GM19193 (cell line): Measurements from ENCODE around the gene COL6A2.

Source experiments
- POLR2A ChIP-seq: IDR thresholded peaks from 4 replicates; pipeline ENCODE4 v1.6.1; 2011; ENCODE audit not compliant: insufficient read depth, insufficient read length; ENCODE audit errors: extremely low read depth

Gene COL6A2

GRCh38 chr21:46065914-46066551, 31.9 kb upstream of the COL6A2 start:
- no peak for TF ChIP-seq POLR2A

DNA sequence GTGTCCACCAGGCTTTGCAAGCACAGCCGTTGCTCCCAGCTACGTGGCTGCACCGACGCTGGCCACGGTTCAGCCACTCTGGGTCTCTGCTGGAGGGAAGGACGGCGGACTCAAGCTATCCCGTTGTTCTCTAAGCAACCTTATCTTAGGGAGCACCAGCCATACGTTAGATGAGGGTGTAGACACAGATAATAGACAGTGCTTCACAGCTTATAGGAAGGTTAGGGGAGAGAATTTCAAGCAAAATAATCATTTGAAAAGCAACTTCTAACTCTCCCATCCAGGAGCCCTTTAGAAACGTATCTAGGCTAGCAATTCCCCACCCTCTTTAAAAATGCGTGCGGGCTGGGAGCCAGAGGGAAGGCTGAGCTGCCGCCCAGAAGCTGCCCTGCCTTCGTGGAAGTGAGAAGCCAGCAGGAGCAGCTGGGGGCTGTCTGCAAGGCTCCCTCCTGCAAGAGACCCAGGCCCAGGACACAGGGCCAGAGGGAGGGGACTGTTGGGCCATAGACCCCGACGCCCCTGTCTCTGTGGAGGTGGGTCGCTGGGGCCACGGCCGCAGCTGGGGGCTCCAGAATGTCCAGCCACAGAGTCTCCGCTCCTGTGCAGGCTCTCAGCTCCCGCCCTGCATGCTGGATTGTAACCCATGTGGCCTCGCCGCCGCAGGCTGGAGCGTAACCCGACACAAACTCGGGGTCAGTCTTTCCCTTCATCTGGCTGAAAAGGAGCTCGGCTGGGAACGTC, 31.2 kb upstream of the COL6A2 start:
- no peak for TF ChIP-seq POLR2A

DNA sequence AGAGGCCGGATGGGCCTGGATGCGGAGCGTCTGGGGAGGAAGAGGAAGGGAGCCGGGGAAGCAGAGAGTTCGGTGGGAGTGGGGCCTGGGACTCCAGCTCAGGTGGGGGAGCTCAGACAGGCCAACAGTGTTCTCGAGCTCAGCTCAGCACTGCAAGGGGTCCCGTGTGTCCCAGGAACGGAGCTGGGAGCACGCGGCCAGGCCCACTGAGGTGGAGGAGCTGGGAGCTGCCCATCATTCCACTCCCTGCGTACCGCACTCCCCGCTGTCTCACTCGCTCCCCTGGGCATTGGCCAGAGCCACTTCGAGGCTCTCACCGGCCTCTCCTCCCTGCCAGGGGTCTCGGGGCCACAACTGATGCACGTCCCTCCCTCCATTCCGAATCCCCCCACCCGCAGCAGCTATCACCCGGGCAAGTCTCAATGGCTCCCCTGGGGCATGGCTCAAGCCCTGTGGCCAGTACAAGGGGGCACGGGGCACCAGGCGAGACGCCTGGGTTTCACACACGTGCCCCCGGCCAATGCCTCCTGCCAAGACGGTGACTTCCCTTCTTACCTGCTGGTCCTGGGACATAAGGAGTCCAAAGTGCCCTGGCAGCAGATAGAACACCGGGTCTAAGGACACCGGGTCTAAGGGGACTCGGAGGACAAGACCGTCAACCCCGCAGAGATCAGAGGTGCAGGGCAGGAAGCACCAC, 30.3 kb upstream of the COL6A2 start:
- TF ChIP-seq POLR2A = no peak

DNA sequence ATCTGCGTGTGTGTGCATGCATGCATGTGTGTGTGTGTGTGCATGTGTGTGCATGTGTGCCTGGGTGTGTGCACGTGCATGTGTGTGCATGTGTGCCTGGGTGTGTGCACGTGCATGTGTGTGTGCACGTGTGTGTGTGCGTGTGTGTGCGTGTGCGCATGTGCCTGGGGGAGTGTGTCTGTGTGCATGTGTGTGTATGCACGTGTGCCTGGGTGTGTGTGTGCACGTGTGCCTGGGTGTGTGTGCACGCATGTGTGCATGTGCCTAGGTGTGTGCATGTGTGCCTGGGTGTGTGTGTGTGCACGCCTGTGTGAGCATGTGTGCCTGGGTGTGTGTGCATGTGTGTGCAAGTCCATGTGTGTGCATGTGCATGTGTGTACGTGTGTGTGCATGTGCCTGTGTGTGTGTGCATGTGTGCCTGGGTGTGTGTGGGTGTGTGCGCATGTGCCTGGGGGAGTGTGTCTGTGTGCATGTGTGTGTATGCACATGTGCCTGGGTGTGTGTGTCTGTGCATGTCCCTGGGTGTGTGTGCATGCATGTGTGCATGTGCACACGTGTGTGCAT, 29.3 kb upstream of the COL6A2 start:
- TF ChIP-seq POLR2A = no peak

DNA sequence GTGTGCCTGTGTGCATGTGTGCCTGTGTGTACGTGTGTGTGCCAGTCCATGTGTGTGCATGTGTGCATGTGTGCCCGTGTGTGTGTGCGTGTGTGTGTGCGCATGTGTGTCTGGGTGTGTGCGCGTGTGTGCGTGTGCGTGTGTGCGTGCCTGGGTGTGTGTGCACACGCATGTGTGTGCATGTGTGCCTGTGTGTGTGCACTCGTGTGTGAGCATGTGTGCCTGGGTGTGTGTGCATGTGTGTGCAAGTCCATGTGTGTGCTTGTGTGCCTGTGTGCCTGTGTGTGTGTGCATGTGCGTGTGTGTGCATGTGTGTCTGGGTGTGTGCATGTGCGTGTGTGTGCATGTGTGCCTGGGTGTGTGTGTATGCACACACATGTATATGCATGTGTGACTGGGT, 28.7 kb upstream of the COL6A2 start:
- TF ChIP-seq POLR2A = no peak

- TF ChIP-seq POLR2A = no peak
Observed at GRCh38 chr21:46069719-46070279, 28.1 kb upstream of the COL6A2 start.

- TF ChIP-seq POLR2A = no peak
Observed at GRCh38 chr21:46071082-46071481, 26.8 kb upstream of the COL6A2 start.

- TF ChIP-seq POLR2A = no peak
Observed at GRCh38 chr21:46077674-46078101, 20.2 kb upstream of the COL6A2 start.

- TF ChIP-seq POLR2A = no peak
Observed at GRCh38 chr21:46078322-46078977, 19.5 kb upstream of the COL6A2 start.

GRCh38 chr21:46078978-46079351, 18.9 kb upstream of the COL6A2 start:
- no peak for TF ChIP-seq POLR2A

- TF ChIP-seq POLR2A = no peak
Observed at GRCh38 chr21:46079352-46080170, 18.4 kb upstream of the COL6A2 start.

DNA sequence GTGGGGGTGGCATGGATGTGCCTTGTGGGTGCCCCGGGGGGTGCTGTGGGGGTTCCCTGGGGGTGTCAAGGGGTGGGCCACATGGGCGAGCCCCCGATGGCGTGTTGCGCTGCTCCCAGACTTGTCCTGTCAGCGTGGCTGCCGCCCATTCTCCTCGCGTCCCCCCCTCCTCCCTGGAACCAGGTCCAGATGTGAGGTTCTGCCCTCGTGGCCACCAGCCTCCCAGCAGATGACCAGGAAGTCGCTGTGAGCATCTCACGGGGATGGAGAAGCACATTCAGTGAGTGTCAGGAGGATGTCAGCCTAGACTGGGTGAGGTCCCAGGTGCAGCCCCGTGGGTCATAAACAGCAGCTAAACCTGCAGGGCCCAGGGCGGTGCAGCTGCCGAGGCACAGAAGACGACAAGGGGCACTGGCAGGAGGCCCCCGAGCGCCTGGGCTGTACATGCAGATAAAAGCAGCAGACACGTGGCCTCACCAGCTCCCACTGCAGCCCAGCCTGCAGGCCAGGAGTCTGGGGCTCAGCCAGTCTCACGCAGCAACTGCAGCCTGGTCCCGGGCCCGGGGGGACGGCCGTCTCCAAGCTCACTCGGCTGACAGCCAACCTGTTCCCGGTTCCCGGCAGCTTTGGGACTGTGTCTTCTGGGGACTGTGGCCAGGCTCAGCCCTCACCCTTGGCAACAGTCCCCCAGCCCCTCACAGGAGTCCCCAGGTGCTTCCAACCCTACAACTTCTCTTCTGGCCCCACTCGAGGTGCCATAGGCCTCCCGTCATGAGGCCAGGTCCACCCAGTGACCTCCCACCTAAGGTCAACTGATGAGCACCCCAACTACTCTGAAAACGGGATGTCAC, 17.5 kb upstream of the COL6A2 start:
- TF ChIP-seq POLR2A = no peak
